Sigmoid colon (tissue), 7 donors: Measurements from ENCODE around the gene COL23A1. TPM values are rescaled to one million over a fixed set of nuclear protein-coding genes. Genes with fewer than 3 reads are reported as not detected.

Experiments used
- DNase-seq: peaks from one replicate; pipeline ENCODE4 v3.0.0-alpha.2; 2019
- H3K27ac ChIP-seq, 4 donors: fragments of 200-600 bp; sonication (generic); one replicate each; pipeline ENCODE4 v1.5.1; 2016 to 2019; ENCODE audit warnings: mild to moderate bottlenecking in 1 of 4
- H3K27me3 ChIP-seq, 3 donors: fragments of 200-600 bp; sonication (generic); one replicate each; pipeline ENCODE4 v1.5.1; 2019; ENCODE audit warnings: mild to moderate bottlenecking in 1 of 3
- H3K36me3 ChIP-seq, 4 donors: fragments of 200-600 bp; sonication (generic); one replicate each; pipeline ENCODE4 v1.5.1; 2016 to 2019
- H3K4me1 ChIP-seq, 4 donors: fragments of 200-600 bp; sonication (generic); one replicate each; pipeline ENCODE4 v1.5.1; 2017 to 2019
- H3K4me3 ChIP-seq, 4 donors: fragments of 200-600 bp; sonication (generic); one replicate each; pipeline ENCODE4 v1.5.1; 2017 to 2019; ENCODE audit warnings: mild to moderate bottlenecking in 2 of 4, moderate library complexity in 1 of 4
- H3K9me3 ChIP-seq, 4 donors: fragments of 200-600 bp in 3 of 4; sonication (generic) in 3 of 4; one replicate each; pipeline versions ENCODE4 v1.5.1 to v1.6.1; 2013 to 2019
- EP300 ChIP-seq, 4 donors: sonication (generic); formaldehyde crosslinking; IDR thresholded peaks; one replicate each; pipeline ENCODE4 v1.6.1; 2017; ENCODE audit warnings: antibody characterized with exemption in 4 of 4
- POLR2A ChIP-seq, 2 donors: fragments of 450-650 bp; IDR thresholded peaks; one replicate each; pipeline ENCODE4 v1.6.1; 2016; ENCODE audit warnings: antibody characterized with exemption in 2 of 2, mild to moderate bottlenecking in 2 of 2, moderate library complexity in 2 of 2
- POLR2AphosphoS5 ChIP-seq, 4 donors: sonication (generic); formaldehyde crosslinking; IDR thresholded peaks; one replicate each; pipeline ENCODE4 v1.6.1; 2017; ENCODE audit warnings: antibody characterized with exemption in 4 of 4
- WGBS, 2 donors: extraction: QIAGEN DNeasy Blood & Tissue Kit; methylation state at CpG; one replicate each; pipeline ENCODE4 v1.1.7; 2013; 5-methylcytosine and 5-hydroxymethylcytosine counted together
- intact Hi-C: fragments of 100-400 bp; cut with DNase I; formaldehyde crosslinking; loops from one replicate; pipeline ENCODE4 v1.15.1; 2023
- polyA plus RNA-seq, 3 donors: library from polyadenylated mRNA; stranded (reverse); fragments of 200-250 nt; gene quantifications; one replicate each; pipeline ENCODE4 v1.2.3, GENCODE V29; 2013
- total RNA-seq, 4 donors: library from RNA; depleted of rRNA; stranded (reverse); fragments of >200 nt; gene quantifications; one replicate each; pipeline ENCODE4 v1.1.0, GENCODE V29; 2016
- TF ChIP-seq, protein P1 (sequence below), 4 experiments: fragments of 450-650 bp in 3 of 4; fragments of 200-600 bp in 1 of 4; IDR thresholded peaks; one replicate each; pipeline ENCODE4 v1.5.1; 2016 to 2019; ENCODE audit warnings: antibody characterized with exemption in 4 of 4, mild to moderate bottlenecking in 3 of 4, moderate library complexity in 2 of 4
- donor health status: healthy with polysubstance abuse.
- donor health status: Bipolar disorder and iron deficiency.
- donor health status: healthy.

COL23A1 gene
- total and polyA plus RNA-seq, 7 donors, result 0.28 to 1.2 (median 0.57) TPM; not detected in 1

DNA sequence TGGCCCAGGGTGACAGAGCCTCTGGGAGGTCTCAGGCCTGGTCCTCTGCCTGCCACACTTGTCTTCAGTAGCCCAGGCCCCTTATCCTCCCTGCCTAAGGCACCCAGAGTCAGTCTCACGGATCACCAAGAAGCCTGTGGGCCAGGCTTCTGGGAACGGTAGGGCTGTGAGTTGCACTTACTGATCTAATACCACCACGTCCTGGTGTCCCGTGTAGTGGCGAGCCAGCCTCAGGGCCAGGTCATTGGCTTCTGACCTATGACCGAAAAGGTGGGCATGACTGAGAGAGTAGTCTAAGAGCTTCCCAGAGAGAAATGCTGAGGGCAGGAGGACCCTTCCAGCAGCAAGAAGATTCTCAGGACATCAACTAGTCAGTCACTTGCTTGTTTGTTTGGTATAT, 365.0 kb downstream of the COL23A1 start:
- no peak overlapping the region for H3K4me3 ChIP-seq
- H3K27me3 ChIP-seq, result no peaks in the 10 kb centered on the region
- no peak overlapping the region for H3K27ac ChIP-seq
- intact Hi-C loops, result no loop called here
- H3K4me1 ChIP-seq, result peaks cover 0 to 7% (median 5%) of the 10 kb centered on the region in 4 donors
- 95 to 97% methylated on average over 6 of the region's 6 CpGs for WGBS, 2 donors
- TF ChIP-seq POLR2AphosphoS5 (IDR thresholded peaks at IDR 0.05) (no peak), EP300 (IDR thresholded peaks at IDR 0.05) (no peak)
- no peak for DNase-seq
- H3K36me3 ChIP-seq, result peaks cover 0 to 79% (median 12%) of the 10 kb centered on the region in 4 donors
- H3K9me3 ChIP-seq, result no peaks in the 10 kb centered on the region

DNA sequence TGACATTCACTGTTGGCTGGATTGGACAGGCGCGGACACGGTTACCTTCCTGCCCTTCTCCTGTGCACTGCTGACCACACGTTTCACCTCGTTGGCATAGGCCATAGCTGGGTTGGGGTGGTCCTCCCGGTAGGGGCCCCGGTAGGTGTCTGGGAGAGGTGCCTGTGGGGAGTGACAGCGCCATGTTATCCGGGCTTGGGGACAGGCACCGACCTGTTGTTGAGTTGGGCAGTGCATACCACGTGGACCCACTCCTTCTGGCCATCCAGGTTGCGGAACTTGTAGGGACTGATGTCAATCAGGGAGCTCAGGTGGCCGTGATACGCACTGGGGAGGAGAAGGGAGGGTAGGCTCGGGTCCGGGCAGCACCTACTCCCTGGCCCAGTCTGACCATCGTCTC, 365.8 kb downstream of the COL23A1 start:
- Histone ChIP-seq H3K27ac (no peak overlapping the region), H3K9me3 (no peaks in the 10 kb centered on the region), H3K27me3 (no peaks in the 10 kb centered on the region), H3K4me1 (no peaks in the 10 kb centered on the region), H3K4me3 (no peak overlapping the region), H3K36me3 (peaks cover 0 to 78% (median 15%) of the 10 kb centered on the region in 4 donors)
- WGBS, 2 donors, result 95 to 96% methylated on average over 17 of the region's 17 CpGs
- intact Hi-C loops, result no loop called here
- no peak for DNase-seq
- TF ChIP-seq POLR2A (IDR thresholded peaks at IDR 0.05) (no peak), POLR2AphosphoS5 (IDR thresholded peaks at IDR 0.05) (no peak), EP300 (IDR thresholded peaks at IDR 0.05) (no peak)
- TF ChIP-seq, protein P1, sequence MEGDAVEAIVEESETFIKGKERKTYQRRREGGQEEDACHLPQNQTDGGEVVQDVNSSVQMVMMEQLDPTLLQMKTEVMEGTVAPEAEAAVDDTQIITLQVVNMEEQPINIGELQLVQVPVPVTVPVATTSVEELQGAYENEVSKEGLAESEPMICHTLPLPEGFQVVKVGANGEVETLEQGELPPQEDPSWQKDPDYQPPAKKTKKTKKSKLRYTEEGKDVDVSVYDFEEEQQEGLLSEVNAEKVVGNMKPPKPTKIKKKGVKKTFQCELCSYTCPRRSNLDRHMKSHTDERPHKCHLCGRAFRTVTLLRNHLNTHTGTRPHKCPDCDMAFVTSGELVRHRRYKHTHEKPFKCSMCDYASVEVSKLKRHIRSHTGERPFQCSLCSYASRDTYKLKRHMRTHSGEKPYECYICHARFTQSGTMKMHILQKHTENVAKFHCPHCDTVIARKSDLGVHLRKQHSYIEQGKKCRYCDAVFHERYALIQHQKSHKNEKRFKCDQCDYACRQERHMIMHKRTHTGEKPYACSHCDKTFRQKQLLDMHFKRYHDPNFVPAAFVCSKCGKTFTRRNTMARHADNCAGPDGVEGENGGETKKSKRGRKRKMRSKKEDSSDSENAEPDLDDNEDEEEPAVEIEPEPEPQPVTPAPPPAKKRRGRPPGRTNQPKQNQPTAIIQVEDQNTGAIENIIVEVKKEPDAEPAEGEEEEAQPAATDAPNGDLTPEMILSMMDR (IDR thresholded peaks at IDR 0.05), result no peak

DNA sequence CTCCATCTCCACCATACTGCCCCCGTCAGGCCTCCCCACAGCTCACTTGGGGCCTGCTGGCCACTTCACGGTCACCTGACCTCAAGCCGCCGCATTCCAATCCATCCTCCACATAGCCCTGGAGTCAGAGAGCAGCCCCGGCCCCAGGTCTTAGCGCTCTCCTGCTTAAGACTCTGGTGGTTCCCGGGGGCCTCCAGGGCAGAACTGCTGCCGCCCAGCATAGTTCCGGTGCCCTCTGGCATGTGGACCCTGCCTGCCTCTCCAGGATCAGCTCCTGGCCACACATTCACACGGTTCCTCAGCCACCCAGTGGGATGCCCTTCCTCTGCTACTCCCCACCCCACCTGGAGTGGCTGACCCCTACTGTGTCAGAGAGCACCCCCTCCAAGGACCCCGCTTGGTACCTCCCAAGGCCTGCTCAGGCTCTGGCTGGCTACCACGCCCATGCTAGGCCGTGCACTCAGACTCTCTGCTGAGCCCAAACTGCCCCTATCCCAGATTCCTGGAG, 366.3 kb downstream of the COL23A1 start:
- WGBS, 2 donors, result 82 to 86% methylated on average over 13 of the region's 13 CpGs
- no peak for TF ChIP-seq EP300 (IDR thresholded peaks at IDR 0.05)
- peak in 1 of 4 donors; percentile 4 for TF ChIP-seq POLR2AphosphoS5 (IDR thresholded peaks at IDR 0.05)
- intact Hi-C loops, result no loop called here
- Histone ChIP-seq H3K36me3 (peaks cover 0 to 78% (median 15%) of the 10 kb centered on the region in 4 donors), H3K9me3 (no peaks in the 10 kb centered on the region), H3K4me3 (no peak overlapping the region), H3K27me3 (no peaks in the 10 kb centered on the region), H3K4me1 (no peaks in the 10 kb centered on the region), H3K27ac (no peak overlapping the region)
- DNase-seq, result no peak

DNA sequence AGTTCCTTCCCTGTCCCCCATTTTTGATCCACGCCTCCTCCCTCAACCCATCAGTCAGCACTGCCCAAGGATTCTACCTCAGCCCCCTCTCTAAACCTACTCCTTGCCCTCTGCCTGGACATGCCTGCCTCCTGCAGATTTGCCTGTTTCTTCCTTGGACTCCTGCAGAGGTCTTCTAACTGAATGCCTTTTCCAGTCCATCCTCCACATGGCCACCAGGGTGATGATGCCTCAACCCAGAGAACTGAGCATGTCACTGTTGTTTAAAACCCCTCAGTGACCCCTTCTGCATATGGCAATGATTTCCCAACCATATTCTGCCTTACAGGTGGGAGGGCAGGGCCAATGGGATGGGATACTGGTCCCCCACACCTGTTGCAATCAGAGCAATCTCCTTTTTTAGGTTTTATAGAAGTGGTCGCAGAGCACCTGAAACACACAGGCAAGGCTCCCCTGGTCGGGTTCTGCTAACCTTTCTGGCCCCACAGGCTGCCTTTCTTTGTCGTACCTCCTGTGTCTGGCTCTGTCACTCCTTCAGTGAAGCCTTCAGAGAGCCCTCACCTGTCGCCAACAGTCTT, 366.9 kb downstream of the COL23A1 start:
- Histone ChIP-seq H3K27ac (no peak overlapping the region), H3K27me3 (no peaks in the 10 kb centered on the region), H3K4me1 (no peaks in the 10 kb centered on the region), H3K9me3 (no peaks in the 10 kb centered on the region), H3K4me3 (no peak overlapping the region), H3K36me3 (peaks cover 0 to 77% (median 12%) of the 10 kb centered on the region in 4 donors)
- intact Hi-C loops, result no loop called here
- WGBS, 2 donors, result 91 to 92% methylated on average over 5 of the region's 5 CpGs
- no peak for DNase-seq
- TF ChIP-seq EP300 (IDR thresholded peaks at IDR 0.05) (no peak), POLR2A (IDR thresholded peaks at IDR 0.05) (no peak)
- TF ChIP-seq, protein P1 (IDR thresholded peaks at IDR 0.05), result no peak

DNA sequence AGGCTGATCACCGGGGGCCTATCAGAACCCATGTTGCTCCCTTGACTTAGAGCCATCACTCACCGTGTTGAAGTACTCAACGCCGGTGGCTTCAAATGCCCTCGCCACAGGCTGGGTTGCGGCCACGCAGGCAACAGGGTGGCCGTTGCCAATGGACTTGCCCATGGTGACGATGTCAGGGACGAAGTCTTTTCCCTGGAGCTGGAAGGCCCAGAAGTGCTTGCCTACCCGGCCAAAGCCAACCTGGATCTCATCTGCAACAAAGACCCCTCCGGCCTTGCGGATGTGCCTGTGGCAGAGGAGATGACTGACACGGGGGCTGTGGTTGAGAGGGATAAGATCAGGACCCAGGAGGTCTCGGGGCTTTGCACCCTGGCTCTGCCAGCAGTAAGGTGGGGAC, 367.9 kb downstream of the COL23A1 start:
- H3K9me3 ChIP-seq, result no peaks in the 10 kb centered on the region
- WGBS, 2 donors, result 97 to 98% methylated on average over 15 of the region's 15 CpGs
- no peaks in the 10 kb centered on the region for H3K27me3 ChIP-seq
- intact Hi-C loops, result no loop called here
- TF ChIP-seq POLR2AphosphoS5 (IDR thresholded peaks at IDR 0.05) (no peak), POLR2A (IDR thresholded peaks at IDR 0.05) (no peak), EP300 (IDR thresholded peaks at IDR 0.05) (no peak)
- TF ChIP-seq, protein P1 (IDR thresholded peaks at IDR 0.05), result no peak
- no peak overlapping the region for H3K27ac ChIP-seq
- H3K4me1 ChIP-seq, result no peaks in the 10 kb centered on the region
- DNase-seq, result no peak
- H3K36me3 ChIP-seq, result peaks cover 0 to 72% (median 8%) of the 10 kb centered on the region in 4 donors
- no peak overlapping the region for H3K4me3 ChIP-seq

DNA sequence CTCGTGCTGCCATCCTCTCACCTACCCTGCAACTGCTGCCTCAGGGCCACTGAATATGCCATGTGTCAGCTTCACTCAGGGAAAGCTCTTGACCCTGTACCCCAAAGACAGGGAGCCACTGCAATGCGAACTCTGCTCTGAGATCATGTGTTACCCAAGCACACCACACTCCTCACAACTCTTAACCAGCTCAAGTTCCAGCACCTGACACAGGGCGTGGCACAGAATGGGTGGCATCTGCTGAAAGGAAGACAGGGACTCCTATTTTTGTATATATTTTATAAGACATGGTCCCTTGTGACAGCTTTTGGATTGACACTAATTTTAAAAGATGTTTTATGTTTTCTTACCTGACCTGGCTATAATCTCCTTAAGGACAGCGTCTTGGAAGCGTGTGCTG, 368.3 kb downstream of the COL23A1 start:
- intact Hi-C loops, result no loop called here
- WGBS, 2 donors, result 74 to 75% methylated on average over 5 of the region's 5 CpGs
- TF ChIP-seq EP300 (IDR thresholded peaks at IDR 0.05), result no peak
- no peak for TF ChIP-seq POLR2AphosphoS5 (IDR thresholded peaks at IDR 0.05)
- no peak for TF ChIP-seq POLR2A (IDR thresholded peaks at IDR 0.05)
- TF ChIP-seq, protein P1 (IDR thresholded peaks at IDR 0.05), result no peak
- H3K9me3 ChIP-seq, result no peaks in the 10 kb centered on the region
- no peak overlapping the region for H3K27ac ChIP-seq
- no peaks in the 10 kb centered on the region for H3K27me3 ChIP-seq
- H3K4me1 ChIP-seq, result no peaks in the 10 kb centered on the region
- H3K36me3 ChIP-seq, result peaks cover 0 to 72% (median 10%) of the 10 kb centered on the region in 4 donors
- no peak for DNase-seq
- no peak overlapping the region for H3K4me3 ChIP-seq
